Germinal center (tissue), 1 donor: Measurements from ENCODE around the gene XYLT1.
A peak's percentile ranks its signal among the peaks of the same experiment; 100 is the strongest.

Experiments used
- DNase-seq: peaks from one replicate; pipeline ENCODE4 v3.0.0; 2012; ENCODE audit warnings: mixed read lengths, low spot score

Gene XYLT1

DNA sequence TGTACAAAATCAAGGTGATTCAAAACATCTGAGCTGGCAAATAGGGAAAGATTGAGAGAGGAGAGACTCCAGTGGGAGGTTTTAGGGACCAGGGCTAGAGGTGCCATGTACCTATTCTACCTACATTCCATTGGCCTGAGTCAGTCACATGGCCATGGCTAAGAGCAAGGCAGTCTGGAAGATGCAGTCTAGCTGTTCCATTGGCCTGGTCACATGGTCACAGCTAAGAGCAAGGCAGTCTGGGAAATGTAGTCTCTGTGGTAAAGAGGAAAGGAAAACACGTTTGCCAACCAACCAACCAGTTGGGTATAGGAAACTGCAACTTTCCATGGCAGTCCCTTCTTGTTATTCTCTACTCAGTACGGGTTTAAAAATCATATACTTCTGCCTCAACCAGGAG, 369.1 kb downstream of the XYLT1 start:
- DNase-seq: peak; percentile 18

DNA sequence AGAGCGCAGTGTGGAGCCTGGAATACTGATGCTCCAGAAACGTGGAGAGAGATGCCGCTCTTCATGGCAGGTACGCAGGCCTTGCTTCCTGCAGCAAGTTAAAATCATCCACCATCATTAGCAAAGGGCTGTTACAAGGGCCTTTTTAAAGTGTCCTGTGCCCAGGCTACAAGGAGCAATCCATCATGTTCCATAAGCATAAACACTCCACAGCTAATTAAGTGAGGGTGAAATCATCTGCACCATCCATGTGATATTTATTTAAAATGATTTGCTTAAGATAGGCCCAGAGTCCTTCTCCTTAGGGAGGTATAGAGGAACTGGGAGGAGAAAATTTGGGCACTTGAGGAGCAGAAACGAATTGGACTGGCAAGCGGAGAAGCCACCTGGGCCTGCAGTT, 372.1 kb downstream of the XYLT1 start:
- DNase-seq: no peak

DNA sequence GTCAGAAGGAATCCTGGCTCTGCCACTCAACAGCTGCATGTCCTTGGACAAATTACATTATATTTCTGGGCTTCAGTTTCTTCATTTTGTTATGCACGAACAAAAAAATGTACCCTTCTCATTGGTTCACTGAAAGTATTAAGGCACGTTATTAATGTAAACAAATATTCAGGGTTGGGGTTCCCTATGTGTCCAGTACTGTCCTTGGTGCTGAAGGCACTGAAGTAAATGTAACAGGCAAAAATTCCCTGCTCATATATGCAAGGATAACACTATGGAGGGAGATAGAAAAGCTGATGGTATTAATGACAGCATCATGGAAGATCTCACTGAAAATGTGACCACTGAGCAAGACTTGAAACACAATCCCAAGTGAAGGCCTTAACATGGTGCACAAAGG, 386.6 kb downstream of the XYLT1 start:
- no peak for DNase-seq

DNA sequence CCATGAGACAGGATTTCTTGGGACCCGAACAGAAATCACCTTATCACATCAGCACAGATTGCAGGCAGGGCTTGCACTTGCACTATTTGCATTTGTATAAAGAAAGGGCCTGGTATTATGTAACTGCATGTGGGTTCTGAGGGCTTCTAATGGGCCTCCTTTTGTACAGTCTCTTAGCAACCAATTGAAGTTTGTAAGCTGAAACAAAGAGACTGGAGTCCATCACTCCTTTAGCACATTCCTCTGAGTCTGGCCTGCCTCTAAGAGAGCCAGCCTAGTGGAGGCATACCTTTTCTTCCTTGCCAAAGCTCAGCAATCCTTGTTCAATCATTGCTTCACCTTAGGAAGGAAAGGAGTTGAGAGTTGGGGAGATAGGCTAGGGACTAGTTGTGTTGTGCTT, 387.1 kb downstream of the XYLT1 start:
- DNase-seq: no peak

DNA sequence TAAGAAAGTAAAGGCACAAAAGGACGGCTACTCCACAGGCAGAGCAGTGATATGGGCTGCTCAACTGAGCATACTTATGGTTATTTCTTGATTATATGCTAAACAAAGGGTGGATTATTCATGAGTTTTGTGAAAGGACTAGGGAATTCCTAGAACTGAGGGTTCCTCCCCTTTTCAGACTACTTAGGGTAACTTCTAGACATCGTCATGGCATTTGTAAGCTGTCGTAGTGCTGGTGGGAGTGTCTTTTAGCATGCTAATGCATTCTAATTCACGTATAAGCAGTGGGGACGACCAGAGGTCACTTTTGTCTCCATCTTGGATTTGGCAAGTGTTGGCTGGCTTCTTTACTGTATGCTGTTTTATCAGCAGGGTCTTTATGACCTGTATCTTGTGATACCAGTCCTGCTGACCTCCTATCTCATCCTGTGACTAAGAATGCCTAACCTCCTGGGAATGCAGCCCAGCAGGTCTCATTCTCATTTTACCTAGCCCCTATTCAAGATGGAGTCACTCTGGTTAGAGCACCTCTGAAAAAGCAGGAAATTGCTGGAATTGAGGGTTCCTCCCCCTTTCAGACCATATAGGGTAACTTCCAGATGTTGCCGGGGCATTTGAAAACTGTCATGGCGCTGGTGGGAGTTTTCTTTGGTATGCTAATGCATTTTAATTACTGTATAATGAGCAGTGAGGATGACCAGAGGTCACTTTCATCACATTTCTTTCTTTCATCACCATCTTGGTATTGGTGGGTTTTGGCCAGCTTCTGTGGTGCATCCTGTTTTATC, 388.5 kb downstream of the XYLT1 start:
- DNase-seq: no peak

DNA sequence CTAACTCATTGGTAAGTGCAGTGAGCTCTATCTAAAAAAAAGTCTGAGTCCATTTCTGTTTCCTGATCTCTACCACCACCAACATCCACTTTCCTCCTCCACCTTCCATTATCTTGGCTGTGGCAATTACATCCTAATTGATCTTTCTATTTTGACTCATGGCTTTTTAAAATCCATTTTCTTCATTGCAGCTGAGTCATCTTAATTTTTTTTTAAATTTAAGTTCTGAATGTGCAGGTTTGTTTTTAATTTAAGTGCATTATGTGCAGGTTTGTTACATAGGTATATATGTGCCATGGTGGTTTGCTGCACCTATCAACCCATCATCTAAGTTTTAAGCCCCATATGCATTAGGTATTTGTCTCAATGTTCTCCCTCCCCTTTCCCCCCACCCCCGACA, 390.7 kb downstream of the XYLT1 start:
- DNase-seq: no peak

DNA sequence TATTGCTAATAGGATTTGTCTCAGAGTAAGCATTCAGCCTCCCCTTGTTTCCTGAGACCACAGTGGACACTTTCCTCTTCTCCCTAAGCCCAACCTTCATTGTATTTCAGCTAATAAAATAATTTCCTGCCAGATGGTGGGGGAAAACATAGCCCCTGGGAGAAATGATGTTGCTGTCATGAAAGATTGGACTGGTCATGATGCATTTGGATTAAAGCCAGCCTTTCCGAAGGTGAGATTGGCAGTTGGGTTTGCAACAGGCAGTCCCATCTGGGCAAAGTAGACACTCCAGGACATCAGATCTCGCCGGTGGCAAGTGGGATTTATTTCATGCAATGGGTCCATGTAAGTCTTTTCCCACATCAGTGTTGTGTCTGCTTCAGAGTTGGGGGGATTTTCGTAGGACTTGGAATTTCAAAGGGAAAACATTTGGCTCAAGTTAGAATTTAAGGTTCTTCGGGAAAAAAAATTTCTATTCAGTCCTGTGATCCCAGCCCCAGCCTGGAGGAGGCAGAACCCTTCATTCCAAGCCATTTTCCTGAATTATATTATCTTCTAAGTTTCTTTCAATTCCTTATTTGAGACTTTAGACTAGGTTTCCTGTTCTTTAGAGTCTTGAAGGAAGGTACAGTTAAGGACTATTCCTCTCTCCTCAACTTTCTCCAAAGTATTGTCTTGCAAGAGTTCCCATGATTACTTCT, 391.7 kb downstream of the XYLT1 start:
- DNase-seq: no peak

DNA sequence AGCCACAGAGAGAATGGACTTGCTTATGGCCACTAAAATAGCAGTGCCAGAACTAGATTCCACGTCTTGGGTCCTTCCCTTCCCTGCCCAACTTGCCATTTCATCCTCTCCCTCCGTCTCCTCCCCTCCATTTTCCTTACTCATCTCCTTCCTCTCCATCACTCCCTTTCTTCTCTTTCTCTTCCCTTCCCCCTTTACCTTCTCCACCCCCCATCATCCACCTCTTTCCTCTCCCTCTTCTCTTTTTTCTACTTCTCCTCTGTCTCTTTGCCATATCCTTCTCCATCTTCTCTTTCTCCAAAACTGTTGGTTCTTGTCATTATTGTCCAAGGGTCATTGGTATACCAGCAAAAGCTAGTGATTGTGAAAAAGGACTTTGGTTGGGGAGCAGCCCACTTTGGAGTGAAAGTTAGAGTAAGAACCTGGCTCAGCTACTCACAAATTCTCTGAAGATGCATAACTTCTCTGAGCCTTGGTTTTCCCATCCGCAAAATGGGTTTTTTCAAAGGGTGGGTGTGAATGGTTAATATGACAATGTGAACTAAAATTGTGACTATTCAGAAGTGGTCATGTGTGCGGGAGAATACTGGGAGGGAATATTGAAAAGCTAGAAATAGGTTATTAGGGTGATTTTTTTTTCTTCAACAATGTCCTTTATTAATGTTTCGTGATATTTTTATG, 393.8 kb downstream of the XYLT1 start:
- DNase-seq: no peak

DNA sequence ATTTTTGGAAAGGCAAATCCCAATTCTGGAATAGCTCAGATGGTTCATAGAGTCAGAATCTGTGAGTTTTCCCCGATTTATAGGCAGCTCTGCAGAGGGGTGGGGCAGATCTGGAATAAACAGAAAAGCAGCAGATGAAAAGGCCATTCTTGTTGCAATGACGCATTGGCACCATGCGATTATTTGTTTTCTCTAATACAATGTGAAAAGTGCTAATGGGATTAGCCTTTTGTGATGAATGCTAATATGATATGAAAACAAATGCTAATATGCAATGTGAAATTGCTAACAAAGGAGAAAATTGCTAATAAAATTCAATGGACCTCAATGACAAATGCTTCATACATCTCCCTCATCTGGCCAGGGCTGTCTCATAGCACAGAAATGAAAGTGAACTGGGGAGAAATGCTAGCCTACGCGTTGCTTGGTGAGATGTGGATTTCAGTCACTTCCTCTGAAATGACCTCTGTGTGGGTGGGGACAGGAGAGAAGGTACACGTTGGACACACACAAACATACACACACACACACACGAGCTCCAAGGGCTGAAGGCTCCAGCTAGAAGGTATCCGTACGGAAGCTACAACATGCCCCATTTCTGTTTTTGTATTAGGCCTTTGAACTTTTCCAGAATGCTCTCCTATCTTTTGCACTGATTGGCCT, 394.5 kb downstream of the XYLT1 start:
- no peak for DNase-seq

DNA sequence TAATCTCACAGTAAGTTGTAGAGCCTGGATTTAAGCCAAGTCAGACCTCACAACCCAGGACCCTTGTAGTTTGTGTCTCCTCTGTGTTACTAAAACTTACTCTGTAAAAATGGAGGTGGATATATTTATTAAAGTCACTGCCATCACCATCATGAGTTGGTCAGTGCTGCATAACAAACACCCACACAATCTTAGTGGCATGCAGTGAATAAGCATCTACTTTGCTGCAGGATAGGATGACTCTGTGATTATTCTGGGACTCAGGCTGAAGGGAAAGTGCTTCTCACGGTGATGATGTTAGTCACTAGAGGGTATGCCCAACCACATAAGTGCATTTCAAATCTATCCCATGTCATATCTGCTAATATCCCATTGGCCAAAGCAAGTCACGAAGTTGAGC, 398.7 kb downstream of the XYLT1 start:
- no peak for DNase-seq

DNA sequence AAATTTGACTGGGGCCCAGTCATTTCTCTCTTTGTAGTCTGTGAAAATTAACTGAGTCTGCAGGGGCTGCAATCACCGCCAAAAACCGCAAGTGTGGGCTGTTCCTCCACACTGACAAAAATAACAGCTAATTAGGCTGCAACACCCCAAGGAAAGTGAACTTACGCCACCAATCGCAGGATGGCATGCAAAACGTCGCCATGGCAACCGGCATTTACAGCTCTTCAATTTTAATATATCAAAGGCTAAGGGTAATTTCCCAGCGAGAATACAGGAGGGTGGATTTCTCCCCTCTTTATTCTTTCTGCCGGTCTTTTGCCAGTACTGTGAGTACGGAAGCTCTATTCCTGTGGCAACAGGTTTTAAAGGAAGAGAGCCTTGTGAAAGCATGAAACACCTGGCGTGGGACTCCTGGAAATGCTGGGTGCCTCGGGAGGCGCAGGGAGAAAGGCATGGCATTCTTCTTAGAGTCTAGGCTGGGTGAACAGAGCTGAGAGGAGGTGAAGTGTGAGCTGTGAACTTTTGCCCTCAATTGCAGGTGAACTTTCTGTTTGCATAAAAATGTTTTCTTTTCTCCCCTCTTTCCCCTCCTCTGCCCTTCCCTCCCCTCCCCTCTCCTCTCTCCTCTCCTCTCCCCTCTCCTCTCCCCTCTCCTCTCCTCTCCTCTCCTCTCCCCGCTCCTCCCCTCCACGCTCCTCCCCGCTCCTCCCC, 399.7 kb downstream of the XYLT1 start:
- peak; percentile 82 for DNase-seq

DNA sequence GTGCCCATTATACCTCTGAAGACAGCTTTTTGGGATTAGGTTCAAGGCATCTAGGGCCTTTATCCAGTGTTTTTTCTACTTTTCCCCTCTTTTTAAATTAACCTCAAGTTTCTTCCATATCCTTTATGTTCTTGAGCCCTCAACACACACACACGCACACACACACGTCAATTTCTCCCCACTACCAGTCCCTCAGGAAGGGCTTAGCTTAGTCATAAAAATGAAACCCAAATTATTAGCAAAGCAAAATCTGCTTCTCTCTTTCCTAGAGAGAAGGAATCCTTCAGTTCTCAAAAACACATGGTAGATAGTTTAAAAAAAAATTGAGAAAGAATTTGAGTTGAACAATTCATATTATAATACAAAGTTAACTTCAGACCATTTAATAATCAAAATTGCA, 401.1 kb downstream of the XYLT1 start:
- DNase-seq: no peak

DNA sequence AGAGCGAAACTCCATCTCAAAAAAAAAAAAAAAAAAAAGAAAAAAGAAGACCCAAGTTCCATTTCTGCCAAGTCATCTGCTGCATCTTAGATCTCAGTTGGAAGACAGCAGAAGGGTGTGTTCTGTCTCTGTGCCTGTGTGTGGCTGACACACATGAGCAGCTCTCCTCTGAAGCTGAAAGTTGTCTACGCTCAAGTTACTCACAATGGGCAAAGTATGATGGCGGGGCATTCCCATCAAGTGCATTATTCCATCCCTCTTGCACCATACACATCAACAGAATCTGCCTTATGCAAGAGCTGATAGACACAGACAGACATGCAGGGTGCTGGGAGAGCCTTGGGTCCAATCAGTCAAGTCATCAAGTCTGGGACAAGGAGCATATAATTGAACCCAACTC, 402.2 kb downstream of the XYLT1 start:
- DNase-seq: no peak

DNA sequence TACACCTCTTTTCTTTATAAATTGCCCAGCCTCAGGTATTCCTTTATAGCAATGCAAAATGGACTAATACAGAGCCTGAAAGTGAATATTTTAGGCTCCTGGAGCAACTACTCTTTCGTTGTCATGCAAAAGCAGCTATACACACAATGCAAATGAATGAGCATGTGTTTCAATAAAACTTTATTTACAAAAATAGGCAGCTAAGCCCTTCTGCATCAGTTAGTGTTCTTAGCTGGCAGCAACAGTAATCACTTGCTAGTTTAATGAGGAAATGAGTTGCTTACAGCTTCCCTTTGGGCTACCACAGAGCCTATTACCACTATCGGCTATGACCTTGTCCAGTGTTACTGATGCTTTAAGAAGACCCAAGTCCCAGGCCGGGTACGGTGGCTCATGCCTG, 402.9 kb downstream of the XYLT1 start:
- DNase-seq: no peak

DNA sequence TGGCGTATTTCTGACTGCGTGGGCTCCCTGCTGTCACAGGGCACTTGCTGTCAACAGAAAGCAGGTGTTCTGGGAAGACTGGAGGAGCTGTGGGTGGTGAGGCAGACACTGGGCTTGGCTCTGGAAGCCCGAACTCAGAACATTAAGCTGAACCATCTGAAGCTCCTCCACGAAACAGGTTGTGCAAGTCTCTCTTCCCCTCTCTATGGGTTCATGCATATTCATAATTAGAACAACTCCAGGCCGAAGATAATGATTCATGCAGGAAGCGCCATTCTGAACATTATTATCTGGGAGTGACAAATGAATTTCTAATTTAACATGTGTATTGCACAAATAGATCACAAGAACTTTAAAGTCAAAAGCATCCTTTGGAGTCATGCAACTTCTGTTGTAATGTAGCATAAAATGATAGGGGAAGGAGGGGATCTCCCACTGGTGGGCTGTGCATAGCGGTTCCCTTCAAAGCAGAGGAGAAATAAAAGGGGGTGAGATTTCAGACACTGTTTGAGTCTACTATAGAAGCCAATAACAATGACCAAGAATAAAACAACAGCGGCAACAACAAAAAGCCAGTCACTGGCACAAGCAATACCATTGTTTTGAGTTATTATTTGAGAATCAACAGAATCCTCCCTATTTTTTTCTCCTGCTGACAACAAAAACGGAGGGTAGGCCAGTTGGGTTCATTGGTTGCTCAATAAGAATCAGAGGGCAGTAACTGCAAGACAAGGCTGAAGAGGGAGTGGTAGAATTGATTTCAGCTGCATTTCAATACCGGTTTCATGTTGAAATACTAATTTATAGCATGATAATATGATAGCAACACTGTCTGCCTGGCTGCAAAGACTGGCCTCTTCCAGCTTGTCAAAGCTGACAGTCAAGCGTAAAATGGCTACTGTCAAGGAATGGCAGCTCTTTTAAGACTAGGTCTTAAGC, 407.3 kb downstream of the XYLT1 start:
- no peak for DNase-seq

DNA sequence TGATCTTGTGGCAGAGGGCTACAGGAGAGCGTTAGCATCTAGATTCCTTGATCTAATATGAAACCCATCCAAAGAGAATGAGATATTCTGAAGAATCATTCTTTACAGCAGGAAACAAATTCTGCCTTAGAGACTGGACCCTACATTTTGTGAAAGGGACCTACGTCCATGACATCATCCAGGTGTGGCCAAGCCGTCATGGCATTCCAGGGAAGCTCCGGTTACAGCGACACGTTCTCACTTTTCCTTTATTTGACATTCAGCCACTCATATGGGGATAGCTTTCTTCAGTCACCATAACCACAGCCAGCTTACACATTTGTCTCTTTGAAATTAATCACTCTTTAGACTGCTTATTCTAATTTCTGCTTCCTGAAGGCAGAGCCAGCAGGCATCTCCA, 408.1 kb downstream of the XYLT1 start:
- DNase-seq: no peak

DNA sequence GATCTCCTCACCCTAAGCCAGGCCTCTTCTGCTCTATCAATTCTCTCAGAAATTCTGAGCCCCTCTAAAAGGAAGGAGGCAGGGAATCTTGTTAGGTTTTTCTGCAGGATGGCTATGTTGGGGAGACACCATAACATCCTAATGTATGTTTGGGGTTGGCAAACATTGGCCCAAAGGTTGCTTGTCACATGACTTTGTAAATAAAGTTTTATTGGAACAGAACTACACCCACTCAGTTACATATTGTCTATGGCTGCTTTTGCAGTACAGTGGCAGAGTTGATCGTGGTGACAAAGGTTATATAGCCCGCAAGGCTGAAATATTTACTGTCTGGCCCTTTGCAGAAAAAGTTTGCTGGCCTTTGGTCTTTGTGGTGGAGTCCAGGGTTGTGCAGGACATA, 409.4 kb downstream of the XYLT1 start:
- no peak for DNase-seq

DNA sequence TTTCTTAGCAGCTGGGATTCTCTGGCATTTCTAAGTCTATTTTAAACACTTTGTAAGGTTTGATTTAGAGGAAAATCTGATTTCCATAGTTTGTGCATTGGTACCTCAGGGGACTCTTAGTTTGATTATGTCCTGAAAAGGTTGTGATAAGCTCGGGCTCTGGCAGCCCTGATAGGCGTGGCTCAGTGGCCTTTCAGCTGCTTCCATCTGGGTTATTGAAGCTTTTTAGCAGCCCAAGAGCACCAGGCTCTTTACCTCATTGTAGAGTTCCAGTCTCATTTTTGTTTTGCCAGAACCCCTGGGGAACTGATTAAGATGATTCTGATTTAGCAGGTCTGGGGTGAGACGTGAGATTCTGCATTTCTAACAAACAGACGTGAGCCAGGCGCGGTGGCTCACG, 412.3 kb downstream of the XYLT1 start:
- no peak for DNase-seq

DNA sequence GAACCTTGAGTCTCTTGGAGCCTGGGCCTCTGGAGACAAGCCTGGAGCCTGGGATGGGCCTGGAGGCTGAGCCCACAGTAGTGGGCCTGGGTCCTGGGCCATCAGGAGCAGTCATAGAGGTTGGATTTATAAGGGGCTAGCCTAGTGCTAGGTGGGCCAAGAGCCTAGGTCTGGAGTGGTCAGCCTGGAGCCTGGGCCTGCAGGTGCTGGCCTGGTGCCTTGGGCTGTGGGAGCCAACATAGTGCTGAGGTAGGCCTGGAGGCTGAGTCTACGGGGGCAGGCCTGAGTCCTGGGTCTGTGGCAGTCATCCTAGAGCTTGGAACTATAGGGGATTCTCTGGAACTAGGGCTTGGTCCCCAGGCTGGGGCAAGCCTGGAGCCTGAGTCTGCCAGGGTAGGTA, 414.1 kb downstream of the XYLT1 start:
- DNase-seq: no peak

DNA sequence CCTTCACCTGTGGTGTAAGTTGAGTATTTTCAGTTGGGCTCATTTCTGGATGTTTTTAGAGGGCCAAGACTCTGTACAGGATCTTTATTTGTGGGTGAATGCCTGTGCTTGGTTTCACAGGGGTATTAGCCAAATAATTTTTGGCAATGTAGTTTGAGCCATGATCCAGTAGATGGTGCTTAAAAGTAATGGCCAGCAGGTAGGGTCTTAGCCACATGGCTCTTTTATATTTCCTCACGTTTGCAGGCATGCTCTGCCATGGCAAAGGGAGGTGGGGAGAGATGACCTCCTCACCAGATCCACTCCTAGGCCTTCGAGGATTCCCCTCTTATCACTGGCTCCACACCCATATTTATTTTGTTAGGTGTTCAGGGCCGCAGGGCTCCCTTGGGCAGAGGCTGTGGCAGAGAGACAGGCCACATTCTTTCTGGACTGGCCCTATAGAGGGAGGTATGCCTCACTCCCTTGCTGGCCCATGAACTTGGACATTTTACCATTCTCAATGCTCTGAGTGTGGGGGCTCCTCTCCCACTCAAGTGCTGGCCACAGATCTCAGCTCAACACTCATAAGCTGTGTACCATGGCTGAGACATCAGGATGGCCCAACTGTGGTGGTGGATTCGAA, 417.1 kb downstream of the XYLT1 start:
- no peak for DNase-seq
